Lung (tissue), 12 donors: ENCODE measurements around the gene SRPK3. TPM values are rescaled to one million over a fixed set of nuclear protein-coding genes. Genes with fewer than 3 reads are reported as not detected.

Experiments used
- ATAC-seq: fragments of 200-7000 bp; cut with Tn5 transposase; one replicate; pipeline ENCODE4 v1.9.1; 2020; ENCODE audit warnings: moderate number of reproducible peaks; ENCODE audit not compliant: insufficient read depth, low FRiP score
- DNase-seq, 3 donors: peaks; one replicate each; pipeline ENCODE4 v3.0.0-alpha.2; 2013 to 2017
- H3K27ac ChIP-seq, 2 donors: one replicate each; pipeline ENCODE4 v1.5.1; 2013; ENCODE audit warnings: mild to moderate bottlenecking in 2 of 2, moderate library complexity in 2 of 2, control low read depth in 1 of 2, inconsistent platforms in 1 of 2, low read depth in 1 of 2, low read length in 1 of 2
- H3K27me3 ChIP-seq, 3 donors: one replicate each; pipeline ENCODE4 v1.5.1; 2013; ENCODE audit warnings: low read length in 2 of 3; ENCODE audit not compliant: control insufficient read depth in 3 of 3, insufficient read depth in 3 of 3
- H3K36me3 ChIP-seq, 4 donors: one replicate each; pipeline ENCODE4 v1.5.1; 2013; ENCODE audit warnings: low read length in 4 of 4, mild to moderate bottlenecking in 1 of 4, moderate library complexity in 1 of 4; ENCODE audit not compliant: control insufficient read depth in 4 of 4, insufficient read depth in 4 of 4
- H3K4me1 ChIP-seq, 5 donors: one replicate each; pipeline ENCODE4 v1.5.1; 2013; ENCODE audit warnings: low read length in 5 of 5, mild to moderate bottlenecking in 2 of 5, moderate library complexity in 1 of 5; ENCODE audit not compliant: control insufficient read depth in 5 of 5, insufficient read depth in 5 of 5
- H3K4me3 ChIP-seq: one replicate; pipeline ENCODE4 v1.5.1; 2013; ENCODE audit warnings: mild to moderate bottlenecking, control low read depth, moderate library complexity
- H3K9ac ChIP-seq, 2 donors: one replicate each; pipeline ENCODE4 v1.5.1; 2013; ENCODE audit warnings: low read length in 2 of 2, control low read depth in 1 of 2; ENCODE audit not compliant: insufficient read depth in 1 of 2
- H3K9me3 ChIP-seq, 4 donors: one replicate each; pipeline ENCODE4 v1.5.1; 2013; ENCODE audit warnings: low read length in 3 of 4, mild to moderate bottlenecking in 1 of 4, moderate library complexity in 1 of 4; ENCODE audit not compliant: control insufficient read depth in 4 of 4, insufficient read depth in 3 of 4
- CTCF ChIP-seq: IDR thresholded peaks from 2 replicates; pipeline ENCODE4 v1.5.1; 2012; ENCODE audit warnings: mild to moderate bottlenecking; ENCODE audit errors: control extremely low read depth, extremely low read depth
- WGBS, 2 donors: extraction: QIAGEN DNeasy Blood & Tissue Kit; methylation state at CpG; one replicate each; pipeline ENCODE4 v1.1.7; 2013; 5-methylcytosine and 5-hydroxymethylcytosine counted together
- polyA plus RNA-seq, 2 donors: library from polyadenylated mRNA; stranded (reverse); fragments of 200-250 nt; gene quantifications; one replicate each; pipeline ENCODE4 v1.2.1, GENCODE V29; 2013
- total RNA-seq, 2 donors: library from RNA; depleted of rRNA in 1 of 2; stranded (reverse); fragments of >200 nt in 1 of 2; gene quantifications; one replicate each; pipeline ENCODE4 v1.2.1, GENCODE V29; 2014 to 2021
- donor health status: control.
- donor health status: control.
- donor health status: Bipolar disorder and iron deficiency.
- donor health status: healthy.
- donor health status: DM: yes; HTN: yes; CAD: no.

SRPK3 gene
- total and polyA plus RNA-seq, 4 donors, result 0.04 to 0.23 (median 0.15) TPM

DNA sequence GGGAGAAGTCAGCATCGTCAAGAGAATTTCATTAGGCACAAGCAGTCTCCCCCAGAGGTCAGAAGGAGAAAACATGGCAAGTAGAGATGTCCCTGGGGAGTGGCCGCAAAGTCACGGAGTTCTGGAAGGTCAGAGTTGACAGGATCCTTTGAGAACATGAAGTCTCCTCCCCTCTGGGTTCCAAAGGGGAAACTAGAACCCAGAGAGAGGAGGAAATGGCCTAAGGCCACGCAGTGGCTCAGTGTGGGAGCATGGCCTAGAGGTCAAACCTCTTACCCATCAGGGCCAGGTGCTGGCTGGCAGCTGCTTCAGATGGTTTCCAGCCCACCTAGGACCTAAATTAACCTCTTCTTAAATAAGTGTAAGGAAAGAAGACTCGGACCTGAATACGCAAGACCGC, 12.4 kb downstream of the SRPK3 start:
- Histone ChIP-seq H3K27me3 (no peaks in the 10 kb centered on the region), H3K4me1 (peaks cover 0 to 14% (median 8%) of the 10 kb centered on the region in 5 donors), H3K9ac (peak overlapping the region; percentile 16 to 34), H3K36me3 (peaks cover 0 to 7% (median 1%) of the 10 kb centered on the region in 4 donors), H3K4me3 (peak overlapping the region; percentile 63), H3K27ac (peak overlapping the region; percentile 93 to 96), H3K9me3 (peaks cover 0 to 42% (median 0%) of the 10 kb centered on the region in 4 donors)
- WGBS, 2 donors, result 24 to 40% methylated on average over 7 of the region's 7 CpGs
- ATAC-seq (no peak), DNase-seq (no peak)
- no peak for TF ChIP-seq CTCF

- DNase-seq (peak; percentile 96 to 97 (median 96)), ATAC-seq (peak; percentile 89)
- no peaks in the 10 kb centered on the region for H3K27me3 ChIP-seq
- no peak for TF ChIP-seq CTCF
- peaks cover 0 to 14% (median 8%) of the 10 kb centered on the region in 5 donors for H3K4me1 ChIP-seq
- peak within 1 kb of the TSS; percentile 63 for H3K4me3 ChIP-seq
- H3K9me3 ChIP-seq, result peaks cover 0 to 48% (median 0%) of the 10 kb centered on the region in 4 donors
- peaks cover 0 to 7% (median 4%) of the 10 kb centered on the region in 4 donors for H3K36me3 ChIP-seq
- 0 to 27% methylated on average over 60 to 92 of the region's 92 CpGs for WGBS, 2 donors
- peak within 1 kb of the TSS; percentile 47 to 52 for H3K9ac ChIP-seq
- peak within 1 kb of the TSS; percentile 93 to 96 for H3K27ac ChIP-seq
These were observed 13.4 kb downstream of the SRPK3 start, which contains the start of the genes IDH3G and SSR4 for GRCh38 chrX:153794018-153794896. IDH3G (minus strand) TSS chrX:153794375; CDS start chrX:153794326, 49 bp downstream. SSR4 (plus strand) TSS chrX:153794668; CDS start chrX:153794688, 20 bp downstream.

DNA sequence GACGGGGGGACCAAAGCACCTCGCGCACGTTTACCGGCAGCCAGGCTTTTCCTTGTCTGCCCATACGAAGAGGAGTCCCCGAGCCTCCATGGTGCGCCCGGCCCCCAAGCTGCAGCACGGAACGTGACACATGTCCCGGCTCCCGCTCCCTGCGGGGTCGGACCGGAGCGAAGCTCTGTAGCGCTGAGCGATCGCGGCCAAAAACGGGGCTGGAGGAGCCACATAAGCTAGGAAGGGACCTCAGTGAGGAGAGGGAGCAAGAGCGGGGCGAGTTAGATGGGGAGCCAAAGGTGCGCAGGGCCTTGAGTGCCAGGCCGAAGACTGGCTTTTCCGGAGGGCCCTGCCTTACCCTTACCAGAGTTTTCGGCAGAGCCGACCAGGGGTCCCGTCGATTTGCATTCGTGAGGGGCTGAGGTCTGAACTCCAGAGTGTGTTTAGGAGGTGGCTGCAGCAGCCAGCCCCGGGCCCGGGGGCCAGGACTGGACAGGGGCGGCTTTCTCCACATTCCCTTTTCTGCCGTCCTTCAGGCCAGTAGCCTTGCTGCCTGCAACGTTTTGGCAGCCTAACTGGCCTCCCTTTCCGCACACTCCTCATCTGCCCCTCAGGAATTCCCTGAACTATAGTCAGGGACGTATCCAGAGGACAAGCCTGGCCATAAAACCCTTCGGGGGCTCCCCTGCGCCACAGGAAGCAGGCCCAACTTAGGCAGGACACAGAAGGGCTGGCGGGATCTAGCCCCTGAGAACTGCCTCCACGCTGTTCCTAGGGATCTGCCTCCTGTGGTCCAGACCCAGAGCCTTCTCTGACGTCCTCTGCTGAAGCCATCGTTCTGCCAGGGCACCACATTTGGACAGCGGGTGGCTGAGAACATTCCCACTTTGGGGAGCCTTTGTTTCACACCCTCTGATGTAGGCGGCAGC, 14.3 kb downstream of the SRPK3 start:
- H3K36me3 ChIP-seq, result peaks cover 0 to 7% (median 4%) of the 10 kb centered on the region in 4 donors
- no peak for TF ChIP-seq CTCF
- peaks cover 0 to 14% (median 8%) of the 10 kb centered on the region in 5 donors for H3K4me1 ChIP-seq
- no peaks in the 10 kb centered on the region for H3K27me3 ChIP-seq
- DNase-seq, result no peak
- peak overlapping the region; percentile 42 to 52 for H3K9ac ChIP-seq
- H3K4me3 ChIP-seq, result peak overlapping the region; percentile 62
- peak overlapping the region; percentile 56 to 86 for H3K27ac ChIP-seq
- no peak for ATAC-seq
- WGBS, 2 donors, result 12 to 37% methylated on average over 27 to 47 of the region's 47 CpGs
- H3K9me3 ChIP-seq, result peaks cover 0 to 46% (median 0%) of the 10 kb centered on the region in 4 donors
